GM23248 (cell line): ENCODE results near the gene GALNT2.

Experiments
- EZH2 ChIP-seq: fragments of 200-600 bp; sonication (generic); IDR thresholded peaks from 2 replicates; pipeline ENCODE4 v1.6.1; 2018; ENCODE audit warnings: antibody characterized with exemption, mild to moderate bottlenecking; ENCODE audit not compliant: insufficient read depth, poor library complexity, severe bottlenecking
- EZH2phosphoT487 ChIP-seq: fragments of 200-600 bp; sonication (generic); IDR thresholded peaks from 2 replicates; pipeline ENCODE4 v1.6.1; 2018; ENCODE audit warnings: antibody characterized with exemption, moderate library complexity, mild to moderate bottlenecking, low read depth; ENCODE audit not compliant: insufficient read depth

GRCh38 chr1:230266456-230266855 lies 199.4 kb downstream of the GALNT2 start:
- TF ChIP-seq EZH2phosphoT487 (no peak), EZH2 (no peak)
